HL-60/S4 treated with phorbol 12-myristate 13-acetate at 8.2 ng/mL for 4 days and 3 days (cell line): ENCODE results near the gene HAGH.
"Not testable (repeated sequence)": the region's sequence is repeated elsewhere in the genome, so short reads cannot be mapped to it uniquely, and the experiment has no call there.

Experiments used
- in situ Hi-C: fragments of 300-500 bp; cut with MboI; formaldehyde crosslinking; loops from 2 replicates; pipeline ENCODE4 v1.15.0; 2022; ENCODE audit warnings: low sequenced_read_pairs

Gene HAGH

GRCh38 chr16:1826691-1827573, at the start of gene HAGH, which contains the start of gene FAHD1:
TSS of gene HAGH (minus strand) at chr16:1826825. CDS start at chr16:1826787, 38 bp downstream.
TSS of gene FAHD1 (plus strand) at chr16:1827206. CDS start at chr16:1827239, 33 bp downstream.
- in situ Hi-C loops: no loop called here

GRCh38 chr16:1876066-1876465, 49.4 kb upstream of the HAGH start:
- in situ Hi-C loops: not testable (repeated sequence)

- in situ Hi-C loops: no loop called here
Observed at GRCh38 chr16:1874854-1875253, 48.2 kb upstream of the HAGH start.

- in situ Hi-C loops: no loop called here
Observed at GRCh38 chr16:1871974-1872635, 45.5 kb upstream of the HAGH start, which contains the start of gene MEIOB. TSS of gene MEIOB (minus strand) at chr16:1872164. CDS start at chr16:1868175, 3,989 bp downstream.

- in situ Hi-C loops: no loop called here
Observed at GRCh38 chr16:1870365-1871082, 43.9 kb upstream of the HAGH start.

GRCh38 chr16:1865902-1866690, 39.5 kb upstream of the HAGH start:
- in situ Hi-C loops: no loop called here

- in situ Hi-C loops: no loop called here
Observed at GRCh38 chr16:1863681-1864460, 37.2 kb upstream of the HAGH start.

GRCh38 chr16:1862394-1862793, 35.8 kb upstream of the HAGH start:
- in situ Hi-C loops: no loop called here

- in situ Hi-C loops: no loop called here
Observed at GRCh38 chr16:1861730-1862129, 35.1 kb upstream of the HAGH start.

GRCh38 chr16:1859650-1860049, 33.0 kb upstream of the HAGH start:
- in situ Hi-C loops: no loop called here

GRCh38 chr16:1858189-1858865, 31.7 kb upstream of the HAGH start:
- in situ Hi-C loops: no loop called here

GRCh38 chr16:1857433-1858097, 30.9 kb upstream of the HAGH start:
- in situ Hi-C loops: no loop called here

GRCh38 chr16:1851793-1852192, 25.2 kb upstream of the HAGH start:
- in situ Hi-C loops: no loop called here

GRCh38 chr16:1850981-1851380, 24.4 kb upstream of the HAGH start:
- in situ Hi-C loops: no loop called here

GRCh38 chr16:1846416-1846815, 19.8 kb upstream of the HAGH start:
- in situ Hi-C loops: no loop called here

- in situ Hi-C loops: no loop called here
Observed at GRCh38 chr16:1845985-1846384, 19.4 kb upstream of the HAGH start.

GRCh38 chr16:1839554-1839953, 12.9 kb upstream of the HAGH start:
- in situ Hi-C loops: no loop called here

GRCh38 chr16:1834096-1834495, 7.5 kb upstream of the HAGH start:
- in situ Hi-C loops: no loop called here
